ENCODE results near the gene SVBP. TPM values are rescaled to one million over a fixed set of nuclear protein-coding genes. Genes with fewer than 3 reads are reported as not detected.

The SVBP gene
- polyA plus RNA-seq, 1 experiment: 29.8 TPM

- no peaks in the 10 kb centered on the region for H3K9me3 ChIP-seq (ENCODE audit: control insufficient read depth, insufficient read depth, low read length)
- no peaks in the 10 kb centered on the region for H3K27me3 ChIP-seq (ENCODE audit: control insufficient read depth, insufficient read depth, low read length)
- CTCF ChIA-PET: no interaction called here
- H3K4me3 ChIP-seq (ENCODE audit: low read depth, low read length): no peak overlapping the region
- no peak overlapping the region for H3K27ac ChIP-seq (ENCODE audit: low read depth, low read length)
- POLR2A ChIA-PET: no interaction called here
- TF ChIP-seq CTCF (IDR thresholded peaks at IDR 0.05; ENCODE audit: low read depth, low read length): no peak
- no peak for DNase-seq (ENCODE audit: low read depth, low spot score)
Observed at GRCh38 chr1:42773420-42773819, 43.8 kb downstream of the SVBP start.

GRCh38 chr1:42769811-42770210 lies 47.4 kb downstream of the SVBP start:
- no peak for TF ChIP-seq CTCF (IDR thresholded peaks at IDR 0.05; ENCODE audit: low read depth, low read length)
- DNase-seq (ENCODE audit: low read depth, low spot score): no peak

GRCh38 chr1:42768172-42768571 lies 49.0 kb downstream of the SVBP start:
- Histone ChIP-seq H3K9me3 (ENCODE audit: control insufficient read depth, insufficient read depth, low read length) (peaks cover 2% of the 10 kb centered on the region; the same call in 1 of the 2 replicates), H3K27ac (ENCODE audit: low read depth, low read length) (no peak overlapping the region), H3K27me3 (ENCODE audit: control insufficient read depth, insufficient read depth, low read length) (no peaks in the 10 kb centered on the region), H3K4me3 (ENCODE audit: low read depth, low read length) (peak overlapping the region; percentile 94)
- ChIA-PET POLR2A (no interaction called here), CTCF (interaction anchor here (1.1 to 2.2 kb wide), 3 partner anchors 10 to 306 kb away, joined by 3 to 9 read pairs (median 4); no protein-coding TSS in a partner anchor)
- DNase-seq (ENCODE audit: low read depth, low spot score): no peak
- TF ChIP-seq CTCF (IDR thresholded peaks at IDR 0.05; ENCODE audit: low read depth, low read length): no peak

More at GRCh38 chr1:42769811-42770210, 47.4 kb downstream of the SVBP start:
- ChIA-PET CTCF (interaction anchor here (0.6 to 2.2 kb wide), 3 partner anchors 8 to 1962 kb away, joined by 3 to 9 read pairs (median 7); no protein-coding TSS in a partner anchor), POLR2A (no interaction called here)
- no peaks in the 10 kb centered on the region for H3K27me3 ChIP-seq (ENCODE audit: control insufficient read depth, insufficient read depth, low read length)
- no peak overlapping the region for H3K4me3 ChIP-seq (ENCODE audit: low read depth, low read length)
- H3K27ac ChIP-seq (ENCODE audit: low read depth, low read length): no peak overlapping the region
- H3K9me3 ChIP-seq (ENCODE audit: control insufficient read depth, insufficient read depth, low read length): peaks cover 2% of the 10 kb centered on the region; the same call in 1 of the 2 replicates

DNA sequence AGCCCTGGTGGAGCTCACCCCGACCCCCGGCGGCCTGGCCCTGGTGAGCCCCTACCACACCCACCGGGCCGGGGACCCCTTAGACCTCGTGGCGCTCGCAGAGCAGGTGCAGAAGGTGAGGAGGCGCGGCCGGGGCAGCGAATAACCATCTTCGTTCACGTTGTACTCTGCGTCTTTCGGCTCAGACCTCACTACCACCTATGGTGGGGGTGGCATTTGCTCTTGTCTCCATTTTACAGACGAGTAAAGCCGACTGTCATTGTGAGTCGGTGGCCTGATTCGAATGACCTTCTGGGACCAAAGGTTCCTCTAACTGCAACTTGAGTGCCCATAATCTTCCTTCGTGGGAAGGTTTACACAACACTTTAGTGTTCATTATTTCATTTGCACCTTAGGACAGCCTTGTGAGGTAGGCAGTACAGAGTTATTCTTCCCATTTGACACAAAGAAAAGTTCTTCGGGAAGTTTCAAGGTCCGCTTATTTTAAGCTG lies 49.6 kb downstream of the SVBP start:
- Histone ChIP-seq H3K27me3 (ENCODE audit: control insufficient read depth, insufficient read depth, low read length) (no peaks in the 10 kb centered on the region), H3K27ac (ENCODE audit: low read depth, low read length) (peak overlapping the region; percentile 52), H3K9me3 (ENCODE audit: control insufficient read depth, insufficient read depth, low read length) (peaks cover 2% of the 10 kb centered on the region; the same call in 1 of the 2 replicates), H3K4me3 (ENCODE audit: low read depth, low read length) (peak overlapping the region; percentile 94)
- ChIA-PET POLR2A (interaction anchor here (1.0 to 2.4 kb wide), 6 partner anchors 15 to 306 kb away, joined by 3 to 32 read pairs (median 6); partner anchors contain the start of genes YBX1 and ZNF691), CTCF (interaction anchor here (0.8 to 2.2 kb wide), 9 partner anchors 11 to 306 kb away, joined by 3 to 10 read pairs (median 4); partner anchors contain the start of genes ERMAP and SVBP)
- DNase-seq (ENCODE audit: low read depth, low spot score): no peak
- TF ChIP-seq CTCF (IDR thresholded peaks at IDR 0.05; ENCODE audit: low read depth, low read length): no peak
